ENCODE measurements around the gene LNP1. TPM values are rescaled to one million over a fixed set of nuclear protein-coding genes. Genes with fewer than 3 reads are reported as not detected.
A peak's percentile ranks its signal among the peaks of the same experiment; 100 is the strongest.

Gene LNP1
- total RNA-seq, 2 donors from 2014 or later, result 3.1 to 3.2 TPM

DNA sequence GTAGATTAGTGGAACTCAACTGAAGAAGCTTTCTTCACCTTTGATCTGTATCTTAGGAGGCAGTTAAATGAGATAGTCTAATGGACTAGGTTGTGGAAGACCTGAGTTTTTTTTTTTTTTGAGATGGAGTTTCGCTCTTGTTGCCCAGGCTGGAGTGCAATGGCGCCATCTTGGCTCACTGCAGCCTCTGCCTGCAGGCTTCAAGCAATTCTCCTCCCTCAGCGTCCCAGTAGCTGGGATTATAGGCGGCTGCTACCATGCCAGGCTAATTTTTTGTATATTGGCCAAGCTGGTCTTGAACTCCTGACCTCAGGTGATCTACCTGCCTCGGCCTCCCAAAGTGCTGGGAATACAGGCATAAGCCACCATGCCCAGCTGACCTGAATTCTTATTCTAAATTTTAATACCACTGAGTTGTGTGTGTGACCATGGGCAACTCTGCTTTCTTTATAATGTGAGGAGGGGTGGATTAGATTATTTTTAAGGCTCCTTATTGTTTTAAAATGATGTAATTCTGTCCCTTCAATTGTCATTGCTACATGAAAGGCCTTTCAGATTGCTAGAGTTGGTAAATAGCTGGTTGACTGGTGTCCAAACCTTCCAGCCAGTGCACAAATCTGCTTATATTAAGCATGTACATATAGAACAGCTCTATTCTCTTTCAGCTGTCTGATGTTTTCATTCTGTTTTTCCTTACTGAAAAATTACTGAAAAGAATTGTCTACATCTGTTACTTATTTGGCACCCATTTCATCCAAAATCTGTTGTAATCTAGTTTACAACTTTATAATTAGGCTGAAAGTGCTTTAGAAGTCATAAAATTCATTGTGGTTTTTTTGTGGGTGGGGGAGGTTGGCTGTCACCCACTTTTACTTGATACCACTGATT lies 2.3 kb downstream of the LNP1 start:
- Mint-ChIP-seq H3K27ac (peak overlapping the region; percentile 70), H3K9me3 (peaks cover 5 to 8% of the 10 kb centered on the region in 2 donors), H3K36me3 (ENCODE audit: insufficient read depth in 2 of 2) (peaks cover 14 to 15% of the 10 kb centered on the region in 2 donors), H3K27me3 (ENCODE audit: low read depth) (no peaks in the 10 kb centered on the region), H3K4me3 (peak overlapping the region; percentile 93 to 100), H3K4me1 (ENCODE audit: low read depth) (peaks cover 59% of the 10 kb centered on the region)
- ATAC-seq (replicated peaks in 1 of 2) (no peak), DNase-seq (peak in 1 of 2 donors; percentile 11)

DNA sequence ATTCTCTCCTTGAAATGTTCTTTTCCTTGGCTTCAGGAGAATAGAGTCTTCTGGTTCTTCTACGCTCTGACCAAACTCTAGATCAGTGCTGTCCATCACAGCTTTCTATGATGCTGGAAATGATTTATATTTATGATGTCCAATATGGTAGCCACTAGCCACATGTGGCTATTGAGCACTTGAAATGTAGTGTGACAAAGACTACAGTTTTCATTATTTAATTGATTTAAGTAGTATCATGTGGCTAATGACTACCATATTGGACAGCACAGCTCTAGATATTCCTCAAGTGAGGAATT lies 2.9 kb downstream of the LNP1 start:
- peaks cover 53% of the 10 kb centered on the region for H3K4me1 Mint-ChIP-seq (ENCODE audit: low read depth)
- H3K27ac Mint-ChIP-seq, result no peak overlapping the region
- DNase-seq (no peak), ATAC-seq (replicated peaks in 1 of 2) (no peak)
- H3K36me3 Mint-ChIP-seq (ENCODE audit: insufficient read depth in 2 of 2), result peaks cover 14 to 16% of the 10 kb centered on the region in 2 donors
- peak overlapping the region; percentile 93 to 100 for H3K4me3 Mint-ChIP-seq
- H3K27me3 Mint-ChIP-seq (ENCODE audit: low read depth), result no peaks in the 10 kb centered on the region
- peaks cover 5 to 8% of the 10 kb centered on the region in 2 donors for H3K9me3 Mint-ChIP-seq

GRCh38 chr3:100407164-100407563 lies 5.8 kb downstream of the LNP1 start:
- no peak for ATAC-seq (replicated peaks in 1 of 2)
- no peak for DNase-seq
- Mint-ChIP-seq H3K9me3 (peaks cover 7 to 8% of the 10 kb centered on the region in 2 donors), H3K4me3 (no peak overlapping the region), H3K36me3 (ENCODE audit: insufficient read depth in 2 of 2) (peaks cover 16 to 26% of the 10 kb centered on the region in 2 donors), H3K27me3 (ENCODE audit: low read depth) (no peaks in the 10 kb centered on the region), H3K4me1 (ENCODE audit: low read depth) (peaks cover 36% of the 10 kb centered on the region), H3K27ac (no peak overlapping the region)

DNA sequence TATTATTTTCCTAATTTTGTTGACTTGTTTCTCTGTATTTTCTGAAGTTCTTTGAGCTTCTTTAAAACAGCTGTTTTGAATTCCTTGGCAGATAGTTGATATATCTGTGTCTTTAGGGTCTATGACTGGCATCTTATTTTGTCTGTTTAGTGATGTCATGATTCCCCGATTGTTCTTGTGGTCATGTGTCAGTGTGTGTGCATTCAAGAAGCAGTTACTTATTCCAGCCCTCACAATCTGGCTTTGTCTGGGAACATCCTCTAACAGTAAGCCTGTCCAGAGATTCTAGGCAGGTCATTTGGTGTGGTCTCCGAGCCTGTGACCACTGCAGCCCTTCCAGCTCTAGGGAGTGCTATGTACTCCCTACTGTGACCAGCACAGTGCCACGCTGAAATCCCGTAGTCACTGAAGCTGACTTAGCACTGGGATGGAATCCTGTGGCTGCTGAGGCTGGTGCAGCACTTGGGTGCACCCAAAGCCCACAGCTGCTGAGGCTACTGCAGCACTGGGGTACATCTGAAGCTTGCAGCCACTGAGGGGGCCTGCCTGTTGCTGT lies 6.7 kb downstream of the LNP1 start:
- peaks cover 7 to 8% of the 10 kb centered on the region in 2 donors for H3K9me3 Mint-ChIP-seq
- H3K27ac Mint-ChIP-seq, result no peak overlapping the region
- peaks cover 16 to 30% of the 10 kb centered on the region in 2 donors for H3K36me3 Mint-ChIP-seq (ENCODE audit: insufficient read depth in 2 of 2)
- peaks cover 29% of the 10 kb centered on the region for H3K4me1 Mint-ChIP-seq (ENCODE audit: low read depth)
- H3K27me3 Mint-ChIP-seq (ENCODE audit: low read depth), result no peaks in the 10 kb centered on the region
- DNase-seq, result no peak
- ATAC-seq (replicated peaks in 1 of 2), result no peak
- peak overlapping the region in 1 of 2 donors; percentile 11 for H3K4me3 Mint-ChIP-seq

DNA sequence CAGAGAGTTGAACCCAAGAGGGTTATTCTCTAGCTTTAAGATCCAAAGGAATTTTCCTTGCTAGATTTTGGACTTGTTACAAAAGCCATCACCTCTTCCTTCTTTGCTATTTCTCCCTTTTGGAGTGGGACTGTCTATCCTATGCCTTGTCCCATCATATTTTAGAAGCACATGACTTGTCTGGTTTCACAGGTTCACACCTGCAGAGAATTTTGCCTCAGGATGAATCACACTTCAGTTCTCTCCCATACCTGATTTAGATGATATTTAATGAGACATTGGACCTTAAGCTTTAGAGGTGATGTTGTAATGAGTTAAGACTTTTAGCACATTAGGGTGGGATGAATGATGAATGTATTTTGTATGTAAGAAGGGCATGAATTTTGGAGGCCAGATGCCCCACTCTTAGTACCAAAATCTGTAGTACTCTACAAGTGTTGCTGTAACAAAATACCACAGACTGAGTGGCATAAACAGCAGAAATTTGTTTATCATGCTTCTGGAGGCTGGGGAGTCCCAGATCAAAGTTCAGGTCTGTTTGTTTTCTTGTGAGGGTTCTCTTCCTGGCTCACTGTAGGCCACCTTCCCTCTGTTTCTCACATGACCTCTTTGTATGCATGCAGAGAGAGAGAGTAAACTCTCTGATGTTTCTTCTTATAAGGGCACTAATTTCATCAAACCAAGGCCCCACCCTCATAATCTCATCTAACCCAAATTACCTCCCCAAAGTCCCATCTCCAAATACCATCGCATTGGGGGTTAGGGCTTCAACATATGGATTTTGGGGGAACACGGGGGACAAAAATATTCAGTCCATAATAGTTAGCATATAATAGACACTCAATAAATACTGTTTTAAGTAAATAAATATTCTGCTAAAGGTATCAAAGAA lies 10.0 kb downstream of the LNP1 start:
- Mint-ChIP-seq H3K27ac (no peak overlapping the region), H3K9me3 (peaks cover 7% of the 10 kb centered on the region in 2 donors), H3K36me3 (ENCODE audit: insufficient read depth in 2 of 2) (peaks cover 14 to 28% of the 10 kb centered on the region in 2 donors), H3K4me1 (ENCODE audit: low read depth) (no peaks in the 10 kb centered on the region), H3K27me3 (ENCODE audit: low read depth) (no peaks in the 10 kb centered on the region), H3K4me3 (no peak overlapping the region)
- ATAC-seq (replicated peaks in 1 of 2), result no peak
- no peak for DNase-seq

- Mint-ChIP-seq H3K36me3 (ENCODE audit: insufficient read depth in 2 of 2) (peaks cover 4 to 21% of the 10 kb centered on the region in 2 donors), H3K27me3 (ENCODE audit: low read depth) (no peaks in the 10 kb centered on the region), H3K27ac (no peak overlapping the region), H3K4me1 (ENCODE audit: low read depth) (no peaks in the 10 kb centered on the region), H3K9me3 (peaks cover 0 to 2% of the 10 kb centered on the region in 2 donors), H3K4me3 (no peak overlapping the region)
- ATAC-seq (replicated peaks in 1 of 2) (no peak), DNase-seq (no peak)
These were observed 11.7 kb downstream of the LNP1 start for GRCh38 chr3:100412912-100413590.

DNA sequence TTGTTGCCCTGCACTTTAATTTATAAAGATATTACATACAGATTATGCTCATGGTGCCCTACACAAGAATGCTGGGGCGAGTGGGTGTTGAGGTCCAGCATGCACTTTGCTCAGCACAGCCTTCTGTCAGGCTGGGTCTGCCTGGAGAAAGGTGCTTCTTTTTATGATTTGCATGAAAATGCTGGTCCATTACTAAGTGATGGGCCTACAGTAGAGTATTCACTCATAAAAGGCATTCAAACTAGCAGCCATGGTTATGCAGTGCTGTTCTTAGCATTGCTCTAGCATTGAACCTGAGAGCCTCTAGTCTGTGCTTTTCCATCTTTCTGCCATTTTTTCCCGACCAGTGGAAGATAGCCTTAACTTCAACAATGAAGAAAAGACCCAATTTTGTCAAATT lies 12.3 kb downstream of the LNP1 start:
- H3K27ac Mint-ChIP-seq, result no peak overlapping the region
- H3K4me1 Mint-ChIP-seq (ENCODE audit: low read depth), result no peaks in the 10 kb centered on the region
- H3K36me3 Mint-ChIP-seq (ENCODE audit: insufficient read depth in 2 of 2), result peaks cover 4 to 21% of the 10 kb centered on the region in 2 donors
- no peak for ATAC-seq (replicated peaks in 1 of 2)
- H3K9me3 Mint-ChIP-seq, result peaks cover 0 to 2% of the 10 kb centered on the region in 2 donors
- H3K27me3 Mint-ChIP-seq (ENCODE audit: low read depth), result no peaks in the 10 kb centered on the region
- H3K4me3 Mint-ChIP-seq, result no peak overlapping the region
- no peak for DNase-seq

DNA sequence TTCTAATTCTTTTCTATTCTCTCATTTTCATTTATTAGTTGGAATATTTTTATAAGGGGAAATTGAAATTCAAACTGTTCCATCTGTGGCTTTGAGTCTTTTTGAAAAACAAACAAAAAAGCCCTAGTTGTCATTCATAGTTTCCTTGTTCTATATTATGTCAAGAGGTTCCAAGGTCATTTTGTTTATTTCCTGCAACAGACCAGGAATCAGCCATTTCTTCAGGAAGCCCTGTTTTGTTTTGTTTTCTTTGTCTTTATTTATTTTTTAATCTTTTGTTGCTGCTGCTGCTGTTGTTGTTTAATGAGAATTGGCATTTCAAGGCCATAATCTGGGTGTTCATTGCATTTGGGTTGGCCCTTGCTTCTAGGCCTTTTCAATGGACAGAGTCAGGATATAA lies 14.8 kb downstream of the LNP1 start:
- no peak for ATAC-seq (replicated peaks in 1 of 2)
- H3K4me1 Mint-ChIP-seq (ENCODE audit: low read depth), result no peaks in the 10 kb centered on the region
- peaks cover 0 to 2% of the 10 kb centered on the region in 2 donors for H3K9me3 Mint-ChIP-seq
- H3K27ac Mint-ChIP-seq, result no peak overlapping the region
- H3K36me3 Mint-ChIP-seq (ENCODE audit: insufficient read depth in 2 of 2), result peaks cover 1 to 9% of the 10 kb centered on the region in 2 donors
- H3K4me3 Mint-ChIP-seq, result no peak overlapping the region
- no peak for DNase-seq
- H3K27me3 Mint-ChIP-seq (ENCODE audit: low read depth), result no peaks in the 10 kb centered on the region

GRCh38 chr3:100416863-100417262 lies 15.5 kb downstream of the LNP1 start:
- Mint-ChIP-seq H3K4me3 (no peak overlapping the region), H3K9me3 (no peaks in the 10 kb centered on the region), H3K27me3 (ENCODE audit: low read depth) (no peaks in the 10 kb centered on the region), H3K36me3 (ENCODE audit: insufficient read depth in 2 of 2) (peaks cover 0 to 8% of the 10 kb centered on the region in 2 donors), H3K27ac (no peak overlapping the region), H3K4me1 (ENCODE audit: low read depth) (no peaks in the 10 kb centered on the region)
- no peak for ATAC-seq (replicated peaks in 1 of 2)
- no peak for DNase-seq

DNA sequence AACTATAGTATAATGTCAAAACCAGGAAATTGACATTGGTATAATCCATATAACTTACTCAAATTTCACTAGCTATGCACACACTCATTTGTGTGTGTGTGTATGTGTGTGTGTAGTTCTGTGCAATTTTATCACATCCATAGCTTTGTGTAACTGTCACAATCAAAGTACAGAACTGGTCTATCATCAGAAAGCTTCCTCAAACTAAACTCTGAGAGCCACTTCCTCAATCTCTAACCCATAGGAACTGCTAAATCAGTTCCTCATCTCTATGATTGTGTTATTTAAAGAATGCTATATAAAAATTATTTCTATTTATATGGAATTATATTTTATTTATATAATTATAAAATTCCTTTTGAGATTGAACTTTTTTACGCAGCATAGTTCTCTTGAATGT lies 18.1 kb downstream of the LNP1 start:
- H3K36me3 Mint-ChIP-seq (ENCODE audit: insufficient read depth in 2 of 2), result peaks cover 0 to 4% of the 10 kb centered on the region in 2 donors
- no peak for ATAC-seq (replicated peaks in 1 of 2)
- H3K27ac Mint-ChIP-seq, result no peak overlapping the region
- H3K4me1 Mint-ChIP-seq (ENCODE audit: low read depth), result no peaks in the 10 kb centered on the region
- no peak for DNase-seq
- no peaks in the 10 kb centered on the region for H3K27me3 Mint-ChIP-seq (ENCODE audit: low read depth)
- no peak overlapping the region for H3K4me3 Mint-ChIP-seq
- no peaks in the 10 kb centered on the region for H3K9me3 Mint-ChIP-seq

- Mint-ChIP-seq H3K27ac (no peak overlapping the region), H3K27me3 (ENCODE audit: low read depth) (peaks cover 5% of the 10 kb centered on the region), H3K4me3 (no peak overlapping the region), H3K9me3 (no peaks in the 10 kb centered on the region), H3K4me1 (ENCODE audit: low read depth) (no peaks in the 10 kb centered on the region), H3K36me3 (ENCODE audit: insufficient read depth in 2 of 2) (peaks cover 0 to 4% of the 10 kb centered on the region in 2 donors)
- DNase-seq (no peak), ATAC-seq (replicated peaks in 1 of 2) (no peak)
These were observed 19.5 kb downstream of the LNP1 start for GRCh38 chr3:100420885-100421284.

DNA sequence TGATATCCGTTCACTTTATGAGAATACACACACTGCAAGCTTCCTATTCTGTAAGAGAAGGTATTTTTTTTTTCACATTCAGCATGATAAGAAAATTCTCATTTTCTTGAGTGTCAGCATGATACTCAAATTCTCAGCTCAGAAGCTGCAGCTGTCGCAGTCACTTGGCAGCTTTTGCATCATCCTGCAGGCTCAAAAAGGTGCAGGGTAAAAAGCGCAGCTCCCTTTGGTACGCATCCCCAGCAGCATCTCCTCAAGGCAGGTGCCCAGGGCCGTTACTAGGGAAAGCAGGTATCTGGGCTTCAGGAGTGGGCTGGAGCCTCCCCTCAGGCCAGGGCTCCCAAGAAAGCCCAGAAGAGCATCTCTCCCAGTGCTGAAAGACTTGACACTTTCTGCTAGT lies 22.3 kb downstream of the LNP1 start:
- Mint-ChIP-seq H3K36me3 (ENCODE audit: insufficient read depth in 2 of 2) (no peaks in the 10 kb centered on the region), H3K27ac (no peak overlapping the region), H3K4me3 (no peak overlapping the region), H3K4me1 (ENCODE audit: low read depth) (no peaks in the 10 kb centered on the region), H3K27me3 (ENCODE audit: low read depth) (peaks cover 9% of the 10 kb centered on the region), H3K9me3 (no peaks in the 10 kb centered on the region)
- no peak for ATAC-seq (replicated peaks in 1 of 2)
- DNase-seq, result no peak

Data from activated T-cell treated with anti-CD3 and anti-CD28 coated beads, Interleukin-2, amount 50 U/mL, for 72 hours (primary cell).